ENCODE results near the gene ICAM4. TPM values are rescaled to one million over a fixed set of nuclear protein-coding genes. Genes with fewer than 3 reads are reported as not detected.

The ICAM4 gene
- total and polyA plus RNA-seq, 4 donors: 0.93 to 2.8 TPM; not detected in 2

- H3K4me3 ChIP-seq (ENCODE audit: low read length in 2 of 2): no peak overlapping the region
- H3K27ac ChIP-seq (ENCODE audit: low read depth in 1 of 2, low read length in 2 of 2): no peak overlapping the region
- no peaks in the 10 kb centered on the region for H3K27me3 ChIP-seq (ENCODE audit: control insufficient read depth in 1 of 2, insufficient read depth in 2 of 2, low read length in 1 of 2)
- no peak for DNase-seq
- no peaks in the 10 kb centered on the region for H3K9me3 ChIP-seq (ENCODE audit: control insufficient read depth, low read length)
- WGBS, 2 donors: 94 to 96% methylated on average over 4 of the region's 4 CpGs
- H3K36me3 ChIP-seq (ENCODE audit: control insufficient read depth in 1 of 2, insufficient read depth in 2 of 2, low read length in 1 of 2): no peaks in the 10 kb centered on the region
- ATAC-seq (ENCODE audit: low FRiP score): no peak
- no peaks in the 10 kb centered on the region for H3K4me1 ChIP-seq (ENCODE audit: control insufficient read depth in 1 of 2, insufficient read depth in 2 of 2, low read length in 2 of 2)
- intact Hi-C loops (cut with DNase I): no loop called here
These were observed 1.4 kb upstream of the ICAM4 start for GRCh38 chr19:10285393-10285792.

- no peak overlapping the region for H3K27ac ChIP-seq (ENCODE audit: low read depth in 1 of 2, low read length in 2 of 2)
- intact Hi-C loops (cut with DNase I): no loop called here
These were observed 2.0 kb downstream of the ICAM4 start for GRCh38 chr19:10288662-10289166.

GRCh38 chr19:10289167-10289835 lies 2.5 kb downstream of the ICAM4 start:
- ATAC-seq (ENCODE audit: low FRiP score) (no peak), DNase-seq (no peak)
- Histone ChIP-seq H3K27me3 (ENCODE audit: control insufficient read depth in 1 of 2, insufficient read depth in 2 of 2, low read length in 1 of 2) (no peaks in the 10 kb centered on the region), H3K4me3 (ENCODE audit: low read length in 2 of 2) (no peak overlapping the region), H3K27ac (ENCODE audit: low read depth in 1 of 2, low read length in 2 of 2) (no peak overlapping the region), H3K36me3 (ENCODE audit: control insufficient read depth in 1 of 2, insufficient read depth in 2 of 2, low read length in 1 of 2) (no peaks in the 10 kb centered on the region), H3K9me3 (ENCODE audit: control insufficient read depth, low read length) (no peaks in the 10 kb centered on the region), H3K4me1 (ENCODE audit: control insufficient read depth in 1 of 2, insufficient read depth in 2 of 2, low read length in 2 of 2) (no peaks in the 10 kb centered on the region)
- 1% methylated on average over 48 to 50 of the region's 50 CpGs for WGBS, 2 donors
- intact Hi-C loops (cut with DNase I): no loop called here

More at GRCh38 chr19:10288662-10289166, 2.0 kb downstream of the ICAM4 start:
- DNase-seq: peak in 1 of 2 donors; percentile 59
- Histone ChIP-seq H3K9me3 (ENCODE audit: control insufficient read depth, low read length) (no peaks in the 10 kb centered on the region), H3K4me3 (ENCODE audit: low read length in 2 of 2) (no peak overlapping the region), H3K27me3 (ENCODE audit: control insufficient read depth in 1 of 2, insufficient read depth in 2 of 2, low read length in 1 of 2) (no peaks in the 10 kb centered on the region), H3K36me3 (ENCODE audit: control insufficient read depth in 1 of 2, insufficient read depth in 2 of 2, low read length in 1 of 2) (no peaks in the 10 kb centered on the region), H3K4me1 (ENCODE audit: control insufficient read depth in 1 of 2, insufficient read depth in 2 of 2, low read length in 2 of 2) (no peaks in the 10 kb centered on the region)
- 3 to 4% methylated on average over 23 of the region's 23 CpGs for WGBS, 2 donors
- no peak for ATAC-seq (ENCODE audit: low FRiP score)

GRCh38 chr19:10289836-10290356 lies 3.1 kb downstream of the ICAM4 start, which contains the start of gene ICAM5:
Gene ICAM5, plus strand, starts transcription at chr19:10289952. Its CDS starts 92 bp downstream, at chr19:10290044.
- WGBS, 2 donors: 0 to 1% methylated on average over 36 to 45 of the region's 45 CpGs
- Histone ChIP-seq H3K4me1 (ENCODE audit: control insufficient read depth in 1 of 2, insufficient read depth in 2 of 2, low read length in 2 of 2) (no peaks in the 10 kb centered on the region), H3K27me3 (ENCODE audit: control insufficient read depth in 1 of 2, insufficient read depth in 2 of 2, low read length in 1 of 2) (no peaks in the 10 kb centered on the region), H3K27ac (ENCODE audit: low read depth in 1 of 2, low read length in 2 of 2) (no peak within 1 kb of the TSS), H3K9me3 (ENCODE audit: control insufficient read depth, low read length) (no peaks in the 10 kb centered on the region), H3K4me3 (ENCODE audit: low read length in 2 of 2) (no peak within 1 kb of the TSS), H3K36me3 (ENCODE audit: control insufficient read depth in 1 of 2, insufficient read depth in 2 of 2, low read length in 1 of 2) (no peaks in the 10 kb centered on the region)
- no peak for DNase-seq
- intact Hi-C loops (cut with DNase I): no loop called here
- no peak for ATAC-seq (ENCODE audit: low FRiP score)

- Histone ChIP-seq H3K4me3 (ENCODE audit: low read length in 2 of 2) (no peak overlapping the region), H3K27me3 (ENCODE audit: control insufficient read depth in 1 of 2, insufficient read depth in 2 of 2, low read length in 1 of 2) (no peaks in the 10 kb centered on the region), H3K4me1 (ENCODE audit: control insufficient read depth in 1 of 2, insufficient read depth in 2 of 2, low read length in 2 of 2) (no peaks in the 10 kb centered on the region), H3K9me3 (ENCODE audit: control insufficient read depth, low read length) (no peaks in the 10 kb centered on the region), H3K27ac (ENCODE audit: low read depth in 1 of 2, low read length in 2 of 2) (no peak overlapping the region), H3K36me3 (ENCODE audit: control insufficient read depth in 1 of 2, insufficient read depth in 2 of 2, low read length in 1 of 2) (no peaks in the 10 kb centered on the region)
- 1 to 2% methylated on average over 30 of the region's 30 CpGs for WGBS, 2 donors
- intact Hi-C loops (cut with DNase I): no loop called here
- DNase-seq (no peak), ATAC-seq (ENCODE audit: low FRiP score) (no peak)
These were observed 3.7 kb downstream of the ICAM4 start for GRCh38 chr19:10290357-10290875.

- H3K36me3 ChIP-seq (ENCODE audit: control insufficient read depth in 1 of 2, insufficient read depth in 2 of 2, low read length in 1 of 2): no peaks in the 10 kb centered on the region
- 1% methylated on average over 57 of the region's 57 CpGs for whole genome bisulfite sequencing, 2 donors
- no peaks in the 10 kb centered on the region for H3K4me1 ChIP-seq (ENCODE audit: control insufficient read depth in 1 of 2, insufficient read depth in 2 of 2, low read length in 2 of 2)
- H3K27me3 ChIP-seq (ENCODE audit: control insufficient read depth in 1 of 2, insufficient read depth in 2 of 2, low read length in 1 of 2): no peaks in the 10 kb centered on the region
- no peak overlapping the region for H3K27ac ChIP-seq (ENCODE audit: low read depth in 1 of 2, low read length in 2 of 2)
- peak; percentile 32 for ATAC-seq (ENCODE audit: low FRiP score)
- H3K4me3 ChIP-seq (ENCODE audit: low read length in 2 of 2): no peak overlapping the region
- intact Hi-C loops (cut with DNase I): no loop called here
- H3K9me3 ChIP-seq (ENCODE audit: control insufficient read depth, low read length): no peaks in the 10 kb centered on the region
- peak in 1 of 2 donors; percentile 82 for DNase-seq
These were observed 4.3 kb downstream of the ICAM4 start for GRCh38 chr19:10290876-10291553.

- H3K27ac ChIP-seq (ENCODE audit: low read depth in 1 of 2, low read length in 2 of 2): no peak overlapping the region
- no peaks in the 10 kb centered on the region for H3K27me3 ChIP-seq (ENCODE audit: control insufficient read depth in 1 of 2, insufficient read depth in 2 of 2, low read length in 1 of 2)
- DNase-seq: no peak
- no peaks in the 10 kb centered on the region for H3K36me3 ChIP-seq (ENCODE audit: control insufficient read depth in 1 of 2, insufficient read depth in 2 of 2, low read length in 1 of 2)
- ATAC-seq (ENCODE audit: low FRiP score): no peak
- no peak overlapping the region for H3K4me3 ChIP-seq (ENCODE audit: low read length in 2 of 2)
- H3K4me1 ChIP-seq (ENCODE audit: control insufficient read depth in 1 of 2, insufficient read depth in 2 of 2, low read length in 2 of 2): no peaks in the 10 kb centered on the region
- WGBS, 2 donors: 1 to 2% methylated on average over 44 to 49 of the region's 49 CpGs
- intact Hi-C loops (cut with DNase I): no loop called here
- no peaks in the 10 kb centered on the region for H3K9me3 ChIP-seq (ENCODE audit: control insufficient read depth, low read length)
These were observed 4.9 kb downstream of the ICAM4 start for GRCh38 chr19:10291554-10292205.

GRCh38 chr19:10292206-10292788 lies 5.5 kb downstream of the ICAM4 start:
- DNase-seq (peak; percentile 90 to 94), ATAC-seq (ENCODE audit: low FRiP score) (peak; percentile 51)
- Histone ChIP-seq H3K27ac (ENCODE audit: low read depth in 1 of 2, low read length in 2 of 2) (no peak overlapping the region), H3K4me3 (ENCODE audit: low read length in 2 of 2) (no peak overlapping the region), H3K9me3 (ENCODE audit: control insufficient read depth, low read length) (no peaks in the 10 kb centered on the region), H3K36me3 (ENCODE audit: control insufficient read depth in 1 of 2, insufficient read depth in 2 of 2, low read length in 1 of 2) (no peaks in the 10 kb centered on the region), H3K4me1 (ENCODE audit: control insufficient read depth in 1 of 2, insufficient read depth in 2 of 2, low read length in 2 of 2) (no peaks in the 10 kb centered on the region), H3K27me3 (ENCODE audit: control insufficient read depth in 1 of 2, insufficient read depth in 2 of 2, low read length in 1 of 2) (no peaks in the 10 kb centered on the region)
- intact Hi-C loops (cut with DNase I): no loop called here
- WGBS, 2 donors: 2 to 5% methylated on average over 43 to 45 of the region's 45 CpGs
